LoVo (cell line): ENCODE data around the gene ZNF598.
"Not testable (repeated sequence)": the region's sequence is repeated elsewhere in the genome, so short reads cannot be mapped to it uniquely, and the experiment has no call there.

Experiments used
- DNase-seq: peaks from one replicate; pipeline ENCODE4 v3.0.0-alpha.2; 2016; ENCODE audit warnings: low spot score

The ZNF598 gene

DNA sequence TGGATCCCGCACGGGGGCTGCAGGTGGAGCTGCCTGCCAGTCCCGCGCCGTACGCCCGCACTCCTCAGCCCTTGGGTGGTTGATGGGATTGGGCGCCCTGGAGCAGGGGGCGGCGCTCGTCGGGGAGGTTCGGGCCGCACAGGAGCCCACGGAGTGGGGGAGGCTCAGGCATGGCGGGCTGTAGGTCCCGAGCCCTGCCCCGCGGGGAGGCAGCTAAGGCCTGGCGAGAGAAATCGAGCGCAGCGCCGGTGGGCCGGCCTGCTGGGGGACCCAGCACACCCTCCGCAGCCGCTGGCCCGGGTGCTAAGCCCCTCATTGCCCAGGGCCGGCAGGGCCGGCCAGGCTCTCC, 51.5 kb downstream of the ZNF598 start:
- DNase-seq: not testable (repeated sequence)

- not testable (repeated sequence) for DNase-seq
Measured at GRCh38 chr16:1957434-1958142, 52.0 kb downstream of the ZNF598 start.

- DNase-seq: no peak
Measured at GRCh38 chr16:1953734-1954133, 55.9 kb downstream of the ZNF598 start.

- DNase-seq: no peak
Measured at GRCh38 chr16:1950559-1950958, 59.1 kb downstream of the ZNF598 start.

GRCh38 chr16:1950047-1950446, 59.6 kb downstream of the ZNF598 start:
- no peak for DNase-seq

GRCh38 chr16:1949507-1949906, 60.1 kb downstream of the ZNF598 start:
- no peak for DNase-seq
